GM12801 (cell line): Measurements from ENCODE around the gene DYNC2I2.

Experiments used
- TF ChIP-seq, protein P1 (sequence below): IDR thresholded peaks from one replicate; pipeline ENCODE4 v1.5.1; 2011; ENCODE audit warnings: control low read depth; ENCODE audit not compliant: insufficient read length; ENCODE audit errors: extremely low read depth

Gene DYNC2I2

DNA sequence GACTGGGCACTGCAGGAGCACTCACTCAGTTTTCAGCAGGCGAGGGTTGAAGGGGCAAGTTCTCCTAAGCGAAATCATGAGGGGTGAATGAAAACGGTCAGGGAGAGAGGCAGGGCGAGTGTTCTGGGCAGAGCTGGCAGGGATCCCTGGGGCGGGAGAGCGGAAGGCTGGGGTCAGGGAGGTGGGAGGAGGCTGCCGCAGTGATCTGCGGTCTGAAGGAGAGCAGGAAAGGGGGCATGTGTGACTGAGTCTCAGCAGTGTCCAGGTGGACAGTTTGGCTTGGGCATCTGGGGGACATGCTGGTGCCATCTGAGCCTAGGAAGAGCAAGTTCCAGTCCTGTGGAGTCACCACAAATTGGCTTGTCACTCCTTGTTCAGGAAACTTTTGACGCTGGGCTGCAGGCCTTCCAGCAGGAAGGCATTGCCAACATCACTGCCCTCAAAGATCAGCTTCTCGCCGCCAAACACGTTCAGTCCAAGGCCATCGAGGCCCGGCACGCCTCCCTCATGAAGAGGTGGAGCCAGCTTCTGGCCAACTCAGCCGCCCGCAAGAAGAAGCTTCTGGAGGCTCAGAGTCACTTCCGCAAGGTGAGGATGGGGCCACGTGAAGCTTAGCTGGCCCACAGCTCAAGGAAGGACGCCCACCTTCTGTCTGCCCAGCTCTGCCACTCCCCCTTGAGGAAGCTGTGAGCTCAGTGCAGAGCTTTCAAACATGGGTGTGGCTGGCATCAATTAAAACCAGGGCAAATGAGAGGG lies 31.1 kb downstream of the DYNC2I2 start:
- TF ChIP-seq, protein P1, sequence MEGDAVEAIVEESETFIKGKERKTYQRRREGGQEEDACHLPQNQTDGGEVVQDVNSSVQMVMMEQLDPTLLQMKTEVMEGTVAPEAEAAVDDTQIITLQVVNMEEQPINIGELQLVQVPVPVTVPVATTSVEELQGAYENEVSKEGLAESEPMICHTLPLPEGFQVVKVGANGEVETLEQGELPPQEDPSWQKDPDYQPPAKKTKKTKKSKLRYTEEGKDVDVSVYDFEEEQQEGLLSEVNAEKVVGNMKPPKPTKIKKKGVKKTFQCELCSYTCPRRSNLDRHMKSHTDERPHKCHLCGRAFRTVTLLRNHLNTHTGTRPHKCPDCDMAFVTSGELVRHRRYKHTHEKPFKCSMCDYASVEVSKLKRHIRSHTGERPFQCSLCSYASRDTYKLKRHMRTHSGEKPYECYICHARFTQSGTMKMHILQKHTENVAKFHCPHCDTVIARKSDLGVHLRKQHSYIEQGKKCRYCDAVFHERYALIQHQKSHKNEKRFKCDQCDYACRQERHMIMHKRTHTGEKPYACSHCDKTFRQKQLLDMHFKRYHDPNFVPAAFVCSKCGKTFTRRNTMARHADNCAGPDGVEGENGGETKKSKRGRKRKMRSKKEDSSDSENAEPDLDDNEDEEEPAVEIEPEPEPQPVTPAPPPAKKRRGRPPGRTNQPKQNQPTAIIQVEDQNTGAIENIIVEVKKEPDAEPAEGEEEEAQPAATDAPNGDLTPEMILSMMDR, result no peak

DNA sequence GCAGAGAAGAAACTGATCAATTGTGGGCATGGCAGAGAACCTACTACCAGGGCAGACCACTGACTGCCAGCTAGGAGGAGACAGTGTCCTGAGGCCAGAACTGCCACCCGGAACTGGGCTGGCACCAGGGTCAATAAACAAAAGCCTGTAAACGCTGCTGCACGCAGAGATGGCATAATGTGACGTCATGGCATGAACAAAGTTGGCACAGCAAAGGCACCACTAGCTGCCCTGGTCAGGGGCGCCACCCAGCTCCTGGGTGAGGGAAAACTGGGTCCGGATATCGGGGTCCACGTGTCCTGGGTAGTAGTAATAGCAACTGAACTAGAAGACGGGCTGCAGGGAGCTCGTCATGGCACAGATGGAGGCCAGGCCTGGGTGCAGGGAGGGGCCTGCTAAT lies 32.1 kb downstream of the DYNC2I2 start:
- TF ChIP-seq, protein P1, result no peak

DNA sequence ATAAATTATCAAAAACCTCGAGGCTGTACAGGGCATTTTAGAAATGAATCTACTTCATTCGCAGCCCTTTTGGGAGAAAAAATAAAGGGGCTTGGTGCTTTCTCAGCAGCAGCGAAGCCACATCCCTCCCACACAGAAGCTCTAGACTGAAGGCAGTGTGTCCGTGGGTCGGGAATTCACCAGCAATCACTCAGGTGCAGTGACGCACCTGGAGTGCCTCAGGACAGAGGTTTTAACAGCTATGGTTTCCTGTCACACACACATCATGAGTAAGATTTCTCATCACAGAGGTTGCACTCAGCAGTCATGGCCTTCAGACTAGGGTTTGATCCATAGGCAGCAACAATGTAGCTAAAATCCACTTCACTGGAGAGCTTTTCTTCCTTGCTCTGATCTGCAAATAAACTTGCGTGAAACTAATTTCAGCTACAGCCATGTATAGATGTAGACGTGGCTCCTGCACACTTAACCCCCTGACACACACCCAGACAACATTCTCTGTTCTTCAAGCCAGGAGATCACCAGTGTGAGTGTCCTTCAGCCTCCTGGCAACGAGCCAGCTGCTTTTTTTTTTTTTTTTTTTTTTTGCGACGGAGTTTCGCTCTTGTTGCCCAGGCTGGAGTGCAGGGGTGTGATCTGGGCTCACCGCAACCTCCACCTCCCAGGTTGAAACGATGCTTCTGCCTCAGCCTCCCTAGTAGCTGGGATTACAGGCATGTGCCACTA lies 34.8 kb downstream of the DYNC2I2 start:
- TF ChIP-seq, protein P1, result no peak

DNA sequence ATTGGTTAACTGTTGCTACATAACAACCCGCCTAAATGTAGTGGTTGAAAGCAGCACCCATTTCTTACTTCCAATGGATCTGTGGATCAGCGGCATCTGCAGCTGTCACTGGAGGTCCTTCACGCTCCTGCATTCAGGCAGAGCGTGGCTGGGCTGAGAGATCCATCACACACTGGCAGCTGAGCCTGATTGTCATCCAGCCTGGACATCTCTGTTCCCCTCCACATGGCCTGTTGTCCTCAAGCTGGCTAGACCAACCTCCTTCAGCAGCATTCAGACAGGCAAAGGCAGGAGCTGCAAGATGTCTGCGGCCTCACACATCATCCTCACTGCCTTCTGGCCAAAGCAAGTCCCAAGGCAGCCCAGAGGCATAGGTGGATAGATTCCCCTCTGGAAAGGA lies 36.9 kb downstream of the DYNC2I2 start:
- TF ChIP-seq, protein P1, result no peak

DNA sequence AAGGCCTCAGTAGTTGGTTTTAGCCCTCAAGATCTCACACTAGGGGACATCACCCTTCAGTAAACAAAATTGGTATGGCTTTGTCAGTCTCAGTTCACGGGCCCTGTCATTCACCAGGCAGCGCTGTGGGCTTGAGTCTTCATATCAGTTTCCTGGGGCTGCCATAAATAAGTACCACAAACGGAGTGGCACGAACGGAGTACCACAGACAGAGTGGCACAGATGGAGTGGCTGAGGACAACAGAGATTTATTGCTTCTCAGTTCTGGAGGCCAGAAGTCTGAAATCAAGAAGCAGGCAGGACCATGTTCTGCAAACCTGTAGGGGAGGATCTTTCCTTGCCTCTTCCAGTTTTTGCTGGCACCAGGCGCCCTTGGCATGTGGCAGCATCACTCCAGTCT lies 37.5 kb downstream of the DYNC2I2 start:
- TF ChIP-seq, protein P1, result no peak

DNA sequence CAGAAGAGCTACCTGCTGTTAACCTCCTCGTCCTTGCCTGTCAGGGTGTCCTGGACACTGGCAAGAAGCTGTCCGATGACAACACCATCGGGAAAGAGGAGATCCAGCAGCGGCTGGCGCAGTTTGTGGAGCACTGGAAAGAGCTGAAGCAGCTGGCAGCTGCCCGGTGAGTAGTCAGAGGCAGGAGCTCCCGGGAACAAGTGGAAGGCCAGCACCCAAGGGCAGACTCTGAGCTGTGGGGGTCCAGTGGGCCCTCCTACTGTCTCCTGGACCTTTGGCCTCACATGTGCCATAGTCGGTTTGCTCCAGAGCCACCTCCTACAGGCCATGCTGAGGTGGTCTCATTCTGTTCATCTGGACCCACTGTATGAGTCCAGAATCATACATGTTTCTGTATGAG lies 38.7 kb downstream of the DYNC2I2 start:
- TF ChIP-seq, protein P1, result no peak

DNA sequence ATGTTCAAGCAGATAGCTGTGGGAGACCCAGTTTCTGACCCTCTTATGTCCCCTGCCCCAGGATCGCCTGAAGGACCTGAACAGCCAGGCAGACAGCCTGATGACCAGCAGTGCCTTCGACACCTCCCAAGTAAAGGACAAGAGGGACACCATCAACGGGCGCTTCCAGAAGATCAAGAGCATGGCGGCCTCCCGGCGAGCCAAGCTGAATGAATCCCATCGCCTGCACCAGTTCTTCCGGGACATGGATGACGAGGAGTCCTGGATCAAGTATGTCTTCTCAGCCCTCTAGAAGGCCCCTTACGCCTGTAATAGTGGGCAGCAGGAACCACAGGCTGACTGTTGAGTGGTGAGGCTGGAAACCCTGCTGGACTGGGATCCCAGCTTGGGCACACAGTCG lies 41.1 kb downstream of the DYNC2I2 start:
- TF ChIP-seq, protein P1, result no peak
